OCI-LY1 (cell line): ENCODE data around the gene FBXO9.

ENCODE experiments used
- H2AFZ ChIP-seq: fragments of 200-600 bp; sonication (generic), shearing (Covaris generic); 2 replicates; pipeline ENCODE4 v1.6.0; 2014; ENCODE audit warnings: antibody characterized with exemption, mild to moderate bottlenecking, low read length
- H3F3A ChIP-seq: fragments of 200-600 bp; sonication (generic), shearing (Covaris generic); 2 replicates; pipeline ENCODE4 v1.6.0; 2014; ENCODE audit warnings: mild to moderate bottlenecking, antibody characterized with exemption, low read length, moderate library complexity; ENCODE audit not compliant: insufficient read depth
- H3K27ac ChIP-seq: fragments of 200-600 bp; sonication (generic); 2 replicates; pipeline ENCODE4 v1.5.1; 2014; ENCODE audit warnings: low read length, mixed run types, mild to moderate bottlenecking, low read depth; ENCODE audit not compliant: poor library complexity, severe bottlenecking
- H3K27me3 ChIP-seq: fragments of 200-600 bp; sonication (generic); 2 replicates; pipeline ENCODE4 v1.6.0; 2014; ENCODE audit warnings: antibody characterized with exemption, mild to moderate bottlenecking, low read length, moderate library complexity; ENCODE audit not compliant: insufficient read depth
- H3K36me3 ChIP-seq: fragments of 200-600 bp; sonication (generic); 2 replicates; pipeline ENCODE4 v1.6.1; 2014; ENCODE audit warnings: mild to moderate bottlenecking, antibody characterized with exemption, low read length, moderate library complexity, mixed read lengths; ENCODE audit not compliant: insufficient read depth
- H3K4me1 ChIP-seq: fragments of 200-600 bp; sonication (generic); 2 replicates; pipeline ENCODE4 v1.5.1; 2014; ENCODE audit warnings: mild to moderate bottlenecking, low read length, moderate library complexity; ENCODE audit not compliant: insufficient read depth, severe bottlenecking
- H3K4me2 ChIP-seq: fragments of 200-600 bp; sonication (generic), shearing (Covaris generic); 2 replicates; pipeline ENCODE4 v1.6.1; 2014; ENCODE audit warnings: low read length
- H3K4me3 ChIP-seq: fragments of 200-600 bp; sonication (generic); 2 replicates; pipeline ENCODE4 v1.5.1; 2014; ENCODE audit warnings: low read length, low read depth, mild to moderate bottlenecking, mixed read lengths; ENCODE audit not compliant: poor library complexity, severe bottlenecking
- H3K79me2 ChIP-seq: fragments of 200-600 bp; shearing (Covaris generic); 2 replicates; pipeline ENCODE4 v1.6.1; 2016; ENCODE audit warnings: mixed run types, low read length, mixed read lengths; ENCODE audit not compliant: insufficient read depth
- H3K9ac ChIP-seq: fragments of 200-600 bp; sonication (generic), shearing (Covaris generic); 2 replicates; pipeline ENCODE4 v1.6.1; 2014; ENCODE audit warnings: mild to moderate bottlenecking, low read length, mixed read lengths
- H3K9me2 ChIP-seq: fragments of 200-600 bp; sonication (generic), shearing (Covaris generic); 2 replicates; pipeline ENCODE4 v1.6.1; 2014; ENCODE audit warnings: low read depth, mild to moderate bottlenecking, low read length, mixed read lengths
- H3K9me3 ChIP-seq: fragments of 200-600 bp; shearing (Covaris generic); 2 replicates; pipeline ENCODE4 v1.6.1; 2014; ENCODE audit warnings: low read length, mixed read lengths
- H4K20me1 ChIP-seq: fragments of 200-600 bp; sonication (generic), shearing (Covaris generic); 2 replicates; pipeline ENCODE4 v1.6.0; 2016; ENCODE audit warnings: mild to moderate bottlenecking, low read length; ENCODE audit not compliant: insufficient read depth
- EZH2 ChIP-seq: fragments of 200-600 bp; sonication (generic), shearing (Covaris generic); IDR thresholded peaks from 2 replicates; pipeline ENCODE4 v1.8.0; 2017; ENCODE audit warnings: borderline replicate concordance, mixed run types, mild to moderate bottlenecking, antibody characterized with exemption, low read length, moderate library complexity, mixed read lengths
- TF ChIP-seq, protein P1 (sequence below): fragments of 200-600 bp; sonication (generic), shearing (Covaris generic); IDR thresholded peaks from 2 replicates; pipeline ENCODE4 v1.5.1; 2017; ENCODE audit warnings: mild to moderate bottlenecking, antibody characterized with exemption, low read length, moderate library complexity, mixed read lengths

Gene FBXO9

GRCh38 chr6:53064726-53065265, 408 bp upstream of the FBXO9 start:
- TF ChIP-seq, protein P1, sequence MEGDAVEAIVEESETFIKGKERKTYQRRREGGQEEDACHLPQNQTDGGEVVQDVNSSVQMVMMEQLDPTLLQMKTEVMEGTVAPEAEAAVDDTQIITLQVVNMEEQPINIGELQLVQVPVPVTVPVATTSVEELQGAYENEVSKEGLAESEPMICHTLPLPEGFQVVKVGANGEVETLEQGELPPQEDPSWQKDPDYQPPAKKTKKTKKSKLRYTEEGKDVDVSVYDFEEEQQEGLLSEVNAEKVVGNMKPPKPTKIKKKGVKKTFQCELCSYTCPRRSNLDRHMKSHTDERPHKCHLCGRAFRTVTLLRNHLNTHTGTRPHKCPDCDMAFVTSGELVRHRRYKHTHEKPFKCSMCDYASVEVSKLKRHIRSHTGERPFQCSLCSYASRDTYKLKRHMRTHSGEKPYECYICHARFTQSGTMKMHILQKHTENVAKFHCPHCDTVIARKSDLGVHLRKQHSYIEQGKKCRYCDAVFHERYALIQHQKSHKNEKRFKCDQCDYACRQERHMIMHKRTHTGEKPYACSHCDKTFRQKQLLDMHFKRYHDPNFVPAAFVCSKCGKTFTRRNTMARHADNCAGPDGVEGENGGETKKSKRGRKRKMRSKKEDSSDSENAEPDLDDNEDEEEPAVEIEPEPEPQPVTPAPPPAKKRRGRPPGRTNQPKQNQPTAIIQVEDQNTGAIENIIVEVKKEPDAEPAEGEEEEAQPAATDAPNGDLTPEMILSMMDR: no peak
- no peak for TF ChIP-seq EZH2
- no peaks in the 10 kb centered on the region for H3K36me3 ChIP-seq
- no peaks in the 10 kb centered on the region for H3K27me3 ChIP-seq
- peak overlapping the region; percentile 31; the same call in 1 of the 2 replicates for H2AFZ ChIP-seq
- H3K9ac ChIP-seq: peak overlapping the region; percentile 73
- peak overlapping the region; percentile 44 for H3K27ac ChIP-seq
- no peaks in the 10 kb centered on the region for H4K20me1 ChIP-seq
- H3K4me3 ChIP-seq: peak overlapping the region; percentile 84
- H3K79me2 ChIP-seq: no peaks in the 10 kb centered on the region
- no peaks in the 10 kb centered on the region for H3K9me3 ChIP-seq
- no peaks in the 10 kb centered on the region for H3F3A ChIP-seq
- no peaks in the 10 kb centered on the region for H3K9me2 ChIP-seq
- peaks cover 37% of the 10 kb centered on the region for H3K4me1 ChIP-seq
- peak overlapping the region; percentile 94 for H3K4me2 ChIP-seq

DNA sequence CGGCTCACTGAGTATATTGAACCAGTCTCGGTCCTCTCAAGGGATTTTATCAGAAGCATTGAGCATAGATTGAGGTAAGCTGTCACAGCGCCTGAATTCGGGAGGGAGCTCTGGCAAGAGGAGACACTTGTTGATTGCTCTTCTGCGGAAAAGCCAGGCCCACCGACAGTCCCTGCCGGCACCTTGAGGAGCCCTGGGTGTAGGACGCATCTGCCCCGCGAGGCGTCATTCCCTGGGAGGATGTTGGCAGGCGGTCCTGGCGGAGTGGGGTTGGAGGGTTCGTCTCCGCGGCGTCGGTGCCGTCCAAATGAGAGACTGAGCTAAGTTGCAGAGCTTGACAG, 843 bp downstream of the FBXO9 start:
- H3K79me2 ChIP-seq: no peaks in the 10 kb centered on the region
- no peaks in the 10 kb centered on the region for H3F3A ChIP-seq
- no peak overlapping the region for H2AFZ ChIP-seq
- peak overlapping the region; percentile 84 for H3K4me3 ChIP-seq
- peaks cover 34% of the 10 kb centered on the region for H3K4me1 ChIP-seq
- H3K27me3 ChIP-seq: no peaks in the 10 kb centered on the region
- H3K9me3 ChIP-seq: no peaks in the 10 kb centered on the region
- peak overlapping the region; percentile 94 for H3K4me2 ChIP-seq
- H3K36me3 ChIP-seq: peaks cover under 1% of the 10 kb centered on the region; the same call in 1 of the 2 replicates
- no peaks in the 10 kb centered on the region for H4K20me1 ChIP-seq
- peak overlapping the region; percentile 73 for H3K9ac ChIP-seq
- H3K9me2 ChIP-seq: no peaks in the 10 kb centered on the region
- no peak for TF ChIP-seq EZH2
- TF ChIP-seq, protein P1: no peak
- no peak overlapping the region for H3K27ac ChIP-seq

GRCh38 chr6:53066874-53067706, 1.9 kb downstream of the FBXO9 start:
- Histone ChIP-seq H3K9me3 (no peaks in the 10 kb centered on the region), H4K20me1 (no peaks in the 10 kb centered on the region), H3F3A (no peaks in the 10 kb centered on the region), H3K4me1 (peaks cover 27% of the 10 kb centered on the region), H3K36me3 (peaks cover 10% of the 10 kb centered on the region; the same call in 1 of the 2 replicates), H3K27me3 (no peaks in the 10 kb centered on the region), H3K4me3 (peak overlapping the region; percentile 84), H3K4me2 (peak overlapping the region; percentile 94), H2AFZ (no peak overlapping the region), H3K9ac (no peak overlapping the region), H3K79me2 (no peaks in the 10 kb centered on the region), H3K9me2 (no peaks in the 10 kb centered on the region), H3K27ac (no peak overlapping the region)
- TF ChIP-seq, protein P1: no peak
- TF ChIP-seq EZH2: no peak
